HUES6 (cell line): ENCODE data around the gene PAIP2B.

ENCODE experiments used
- H3K27ac ChIP-seq: 2 replicates; pipeline ENCODE4 v1.7.0; 2013; ENCODE audit warnings: low read depth, mild to moderate bottlenecking, low read length, inconsistent platforms
- H3K27me3 ChIP-seq: 2 replicates; pipeline ENCODE4 v1.6.1; 2013; ENCODE audit warnings: low read length; ENCODE audit not compliant: control insufficient read depth, insufficient read depth
- H3K36me3 ChIP-seq: 2 replicates; pipeline ENCODE4 v1.6.1; 2013; ENCODE audit warnings: low read length; ENCODE audit not compliant: control insufficient read depth, insufficient read depth
- H3K4me1 ChIP-seq: 2 replicates; pipeline ENCODE4 v1.6.1; 2013; ENCODE audit warnings: low read length; ENCODE audit not compliant: control insufficient read depth, insufficient read depth
- H3K4me3 ChIP-seq: 2 replicates; pipeline ENCODE4 v1.5.1; 2013; ENCODE audit warnings: low read depth, low read length
- H3K9ac ChIP-seq: one replicate; pipeline ENCODE4 v1.6.1; 2013; ENCODE audit warnings: mild to moderate bottlenecking, low read length
- H3K9me3 ChIP-seq: 2 replicates; pipeline ENCODE4 v1.6.1; 2013; ENCODE audit warnings: low read depth, low read length; ENCODE audit not compliant: control insufficient read depth, insufficient read depth

Gene PAIP2B

GRCh38 chr2:71220743-71221142 lies 6.2 kb downstream of the PAIP2B start:
- Histone ChIP-seq H3K27ac (no peak overlapping the region), H3K4me1 (no peaks in the 10 kb centered on the region), H3K27me3 (peaks cover 3% of the 10 kb centered on the region; the same call in 1 of the 2 replicates), H3K36me3 (no peaks in the 10 kb centered on the region), H3K9me3 (no peaks in the 10 kb centered on the region), H3K4me3 (no peak overlapping the region), H3K9ac (no peak overlapping the region)

GRCh38 chr2:71216501-71216900 lies 10.4 kb downstream of the PAIP2B start:
- Histone ChIP-seq H3K4me3 (no peak overlapping the region), H3K9me3 (no peaks in the 10 kb centered on the region), H3K36me3 (no peaks in the 10 kb centered on the region), H3K4me1 (no peaks in the 10 kb centered on the region), H3K9ac (no peak overlapping the region), H3K27me3 (no peaks in the 10 kb centered on the region), H3K27ac (no peak overlapping the region)

- no peaks in the 10 kb centered on the region for H3K36me3 ChIP-seq
- no peak overlapping the region for H3K9ac ChIP-seq
- no peak overlapping the region for H3K27ac ChIP-seq
- no peak overlapping the region for H3K4me3 ChIP-seq
- no peaks in the 10 kb centered on the region for H3K27me3 ChIP-seq
- no peaks in the 10 kb centered on the region for H3K9me3 ChIP-seq
- no peaks in the 10 kb centered on the region for H3K4me1 ChIP-seq
Observed at GRCh38 chr2:71215447-71215846, 11.5 kb downstream of the PAIP2B start.

GRCh38 chr2:71212336-71212735 lies 14.6 kb downstream of the PAIP2B start:
- Histone ChIP-seq H3K9me3 (no peaks in the 10 kb centered on the region), H3K4me3 (no peak overlapping the region), H3K27me3 (no peaks in the 10 kb centered on the region), H3K9ac (no peak overlapping the region), H3K4me1 (no peaks in the 10 kb centered on the region), H3K27ac (no peak overlapping the region), H3K36me3 (no peaks in the 10 kb centered on the region)

- H3K9me3 ChIP-seq, result 0 out of 2 replicates have a peak, but pooled peaks cover 4% of the 10 kb centered on the region
- no peaks in the 10 kb centered on the region for H3K4me1 ChIP-seq
- no peaks in the 10 kb centered on the region for H3K27me3 ChIP-seq
- no peak overlapping the region for H3K27ac ChIP-seq
- H3K4me3 ChIP-seq, result no peak overlapping the region
- no peak overlapping the region for H3K9ac ChIP-seq
- H3K36me3 ChIP-seq, result no peaks in the 10 kb centered on the region
Observed at GRCh38 chr2:71210292-71210691, 16.6 kb downstream of the PAIP2B start.

GRCh38 chr2:71208756-71209155 lies 18.1 kb downstream of the PAIP2B start:
- H3K9ac ChIP-seq, result no peak overlapping the region
- no peaks in the 10 kb centered on the region for H3K36me3 ChIP-seq
- 0 out of 2 replicates have a peak, but pooled peaks cover 4% of the 10 kb centered on the region for H3K9me3 ChIP-seq
- no peaks in the 10 kb centered on the region for H3K27me3 ChIP-seq
- no peaks in the 10 kb centered on the region for H3K4me1 ChIP-seq
- no peak overlapping the region for H3K27ac ChIP-seq
- no peak overlapping the region for H3K4me3 ChIP-seq

GRCh38 chr2:71207601-71208000 lies 19.3 kb downstream of the PAIP2B start:
- no peaks in the 10 kb centered on the region for H3K27me3 ChIP-seq
- no peak overlapping the region for H3K4me3 ChIP-seq
- H3K4me1 ChIP-seq, result no peaks in the 10 kb centered on the region
- H3K9ac ChIP-seq, result no peak overlapping the region
- H3K36me3 ChIP-seq, result no peaks in the 10 kb centered on the region
- no peak overlapping the region for H3K27ac ChIP-seq
- H3K9me3 ChIP-seq, result 0 out of 2 replicates have a peak, but pooled peaks cover 4% of the 10 kb centered on the region

- Histone ChIP-seq H3K27ac (no peak overlapping the region), H3K4me1 (no peaks in the 10 kb centered on the region), H3K36me3 (peaks cover 3% of the 10 kb centered on the region; the same call in 1 of the 2 replicates), H3K9me3 (0 out of 2 replicates have a peak, but pooled peaks cover 4% of the 10 kb centered on the region), H3K27me3 (no peaks in the 10 kb centered on the region), H3K9ac (no peak overlapping the region), H3K4me3 (no peak overlapping the region)
Observed at GRCh38 chr2:71206271-71206670, 20.6 kb downstream of the PAIP2B start.

GRCh38 chr2:71191570-71191943 lies 35.3 kb downstream of the PAIP2B start:
- Histone ChIP-seq H3K27ac (no peak overlapping the region), H3K4me1 (0 out of 2 replicates have a peak, but pooled peaks cover 9% of the 10 kb centered on the region), H3K36me3 (no peaks in the 10 kb centered on the region; the same call in 1 of the 2 replicates), H3K9ac (no peak overlapping the region), H3K27me3 (no peaks in the 10 kb centered on the region), H3K9me3 (no peaks in the 10 kb centered on the region; the same call in 1 of the 2 replicates), H3K4me3 (no peak overlapping the region)

- no peak overlapping the region for H3K4me3 ChIP-seq
- no peak overlapping the region for H3K27ac ChIP-seq
- no peaks in the 10 kb centered on the region; the same call in 1 of the 2 replicates for H3K36me3 ChIP-seq
- no peaks in the 10 kb centered on the region for H3K9me3 ChIP-seq
- 0 out of 2 replicates have a peak, but pooled peaks cover 9% of the 10 kb centered on the region for H3K4me1 ChIP-seq
- no peak overlapping the region for H3K9ac ChIP-seq
- no peaks in the 10 kb centered on the region for H3K27me3 ChIP-seq
Observed at GRCh38 chr2:71190656-71191569, 36.0 kb downstream of the PAIP2B start.

- no peaks in the 10 kb centered on the region for H3K9me3 ChIP-seq
- H3K27me3 ChIP-seq, result no peaks in the 10 kb centered on the region
- H3K27ac ChIP-seq, result no peak overlapping the region
- no peak overlapping the region for H3K4me3 ChIP-seq
- no peaks in the 10 kb centered on the region; the same call in 1 of the 2 replicates for H3K36me3 ChIP-seq
- 0 out of 2 replicates have a peak, but pooled peaks cover 14% of the 10 kb centered on the region for H3K4me1 ChIP-seq
- H3K9ac ChIP-seq, result no peak overlapping the region
Observed at GRCh38 chr2:71187589-71187988, 39.3 kb downstream of the PAIP2B start.
